NCI-H2227 (cell line): ENCODE data around the gene MPHOSPH9.
A peak's percentile ranks its signal among the peaks of the same experiment; 100 is the strongest.
"Not testable (repeated sequence)": the region's sequence is repeated elsewhere in the genome, so short reads cannot be mapped to it uniquely, and the experiment has no call there.

ENCODE experiments used
- DNase-seq: peaks from one replicate; lab custom pipeline; 2025; ENCODE audit not compliant: unreplicated experiment; lab: John Stamatoyannopoulos, UW

MPHOSPH9 gene

GRCh38 chr12:123231931-123232330 is 1.0 kb downstream of the MPHOSPH9 start:
- peak; percentile 26 for DNase-seq

- DNase-seq = no peak
Measured at GRCh38 chr12:123229051-123229450, 3.9 kb downstream of the MPHOSPH9 start.

GRCh38 chr12:123227581-123228258 is 5.2 kb downstream of the MPHOSPH9 start:
- DNase-seq = no peak

- no peak for DNase-seq
Measured at GRCh38 chr12:123225443-123225842, 7.5 kb downstream of the MPHOSPH9 start.

- DNase-seq = no peak
Measured at GRCh38 chr12:123223241-123223668, 9.7 kb downstream of the MPHOSPH9 start.

- not testable (repeated sequence) for DNase-seq
Measured at GRCh38 chr12:123207815-123208214, 25.1 kb downstream of the MPHOSPH9 start.

- not testable (repeated sequence) for DNase-seq
Measured at GRCh38 chr12:123206794-123207193, 26.1 kb downstream of the MPHOSPH9 start.

- DNase-seq = peak; percentile 38
Measured at GRCh38 chr12:123200414-123200813, 32.5 kb downstream of the MPHOSPH9 start.

- no peak for DNase-seq
Measured at GRCh38 chr12:123199936-123200335, 33.0 kb downstream of the MPHOSPH9 start.

- no peak for DNase-seq
Measured at GRCh38 chr12:123187637-123188036, 45.3 kb downstream of the MPHOSPH9 start.

GRCh38 chr12:123180171-123180570 is 52.8 kb downstream of the MPHOSPH9 start:
- DNase-seq = no peak

GRCh38 chr12:123171967-123172366 is 61.0 kb downstream of the MPHOSPH9 start:
- no peak for DNase-seq

GRCh38 chr12:123167329-123167728 is 65.6 kb downstream of the MPHOSPH9 start:
- no peak for DNase-seq

- no peak for DNase-seq
Measured at GRCh38 chr12:123165537-123165936, 67.4 kb downstream of the MPHOSPH9 start.

GRCh38 chr12:123164710-123165261 is 68.2 kb downstream of the MPHOSPH9 start:
- no peak for DNase-seq

- no peak for DNase-seq
Measured at GRCh38 chr12:123164222-123164621, 68.7 kb downstream of the MPHOSPH9 start.

- no peak for DNase-seq
Measured at GRCh38 chr12:123163227-123163626, 69.7 kb downstream of the MPHOSPH9 start.

- no peak for DNase-seq
Measured at GRCh38 chr12:123160801-123161487, 72.0 kb downstream of the MPHOSPH9 start.

GRCh38 chr12:123153906-123154305 is 79.0 kb downstream of the MPHOSPH9 start:
- no peak for DNase-seq

- no peak for DNase-seq
Measured at GRCh38 chr12:123152833-123153232, 80.1 kb downstream of the MPHOSPH9 start.

- DNase-seq = peak; percentile 16
Measured at GRCh38 chr12:123151457-123152454, 81.2 kb downstream of the MPHOSPH9 start.
